HG02885 (cell line): ENCODE data around the gene PPP1R14C.
"Not testable (repeated sequence)": the region's sequence is repeated elsewhere in the genome, so short reads cannot be mapped to it uniquely, and the experiment has no call there.

Experiments used
- ATAC-seq: cut with Tn5 transposase; IDR thresholded peaks from one replicate; pipeline ENCODE4 v1.9.1; 2021; ENCODE audit warnings: mild to moderate bottlenecking; ENCODE audit not compliant: unreplicated experiment, poor library complexity

PPP1R14C gene

GRCh38 chr6:150187433-150187832 lies 44.6 kb downstream of the PPP1R14C start:
- not testable (repeated sequence) for ATAC-seq

- ATAC-seq, result no peak
Measured at GRCh38 chr6:150189122-150189521, 46.3 kb downstream of the PPP1R14C start.

- no peak for ATAC-seq
Measured at GRCh38 chr6:150191809-150192208, 49.0 kb downstream of the PPP1R14C start.

- ATAC-seq, result no peak
Measured at GRCh38 chr6:150194195-150194594, 51.4 kb downstream of the PPP1R14C start.

GRCh38 chr6:150195996-150196417 lies 53.2 kb downstream of the PPP1R14C start:
- no peak for ATAC-seq

GRCh38 chr6:150196942-150197745 lies 54.3 kb downstream of the PPP1R14C start:
- ATAC-seq, result no peak

GRCh38 chr6:150198532-150198931 lies 55.7 kb downstream of the PPP1R14C start:
- ATAC-seq, result no peak

GRCh38 chr6:150199241-150199640 lies 56.4 kb downstream of the PPP1R14C start:
- ATAC-seq, result no peak

- no peak for ATAC-seq
Measured at GRCh38 chr6:150200428-150201100, 57.7 kb downstream of the PPP1R14C start.

GRCh38 chr6:150201285-150201684 lies 58.4 kb downstream of the PPP1R14C start:
- no peak for ATAC-seq

GRCh38 chr6:150201772-150202329 lies 59.0 kb downstream of the PPP1R14C start:
- no peak for ATAC-seq

- no peak for ATAC-seq
Measured at GRCh38 chr6:150202404-150202803, 59.6 kb downstream of the PPP1R14C start.

GRCh38 chr6:150202934-150203333 lies 60.1 kb downstream of the PPP1R14C start:
- ATAC-seq, result no peak

GRCh38 chr6:150203378-150203777 lies 60.5 kb downstream of the PPP1R14C start:
- no peak for ATAC-seq

GRCh38 chr6:150203871-150204545 lies 61.2 kb downstream of the PPP1R14C start:
- ATAC-seq, result no peak

GRCh38 chr6:150204705-150205472 lies 62.0 kb downstream of the PPP1R14C start:
- ATAC-seq, result no peak

GRCh38 chr6:150207931-150208570 lies 65.2 kb downstream of the PPP1R14C start:
- ATAC-seq, result no peak

GRCh38 chr6:150208611-150209352 lies 65.9 kb downstream of the PPP1R14C start:
- ATAC-seq, result no peak

- ATAC-seq, result no peak
Measured at GRCh38 chr6:150209415-150209814, 66.6 kb downstream of the PPP1R14C start.
